H1 (cell line): Measurements from ENCODE around the gene BAG1. TPM values are rescaled to one million over a fixed set of nuclear protein-coding genes. Genes with fewer than 3 reads are reported as not detected.

Experiments used
- CTCF ChIA-PET: fragments of 300-600 bp; sonication (Branson Sonifier 250); formaldehyde crosslinking; loops from one replicate; lab custom pipeline; 2021; ENCODE audit not compliant: partially characterized antibody; lab: Charles Lee
- POLR2A ChIA-PET: fragments of 300-600 bp; sonication (Branson Sonifier 250); formaldehyde crosslinking; loops from one replicate; lab custom pipeline; 2021; ENCODE audit warnings: inconsistent platforms; ENCODE audit not compliant: partially characterized antibody; lab: Charles Lee
- DNase-seq, 2 experiments: peaks; one replicate each; pipeline versions ENCODE4 v3.0.0 to v3.0.0-alpha.2; 2010 to 2022; ENCODE audit warnings: low spot score in 2 of 2, low read depth in 1 of 2, mixed read lengths in 1 of 2
- FAIRE-seq: peaks from 2 replicates; lab custom pipeline; 2011; peaks lifted over from hg19 to GRCh38; lab: Jason Lieb, UNC
- H2AFZ ChIP-seq: 2 replicates; pipeline ENCODE4 v1.8.1; 2012; ENCODE audit warnings: low read length, inconsistent platforms
- H2AK5ac ChIP-seq: 2 replicates; pipeline ENCODE4 v1.6.1; 2013; ENCODE audit warnings: low read depth, low read length
- H2BK120ac ChIP-seq: replicated peaks from 2 replicates; pipeline ENCODE3; 2013; ENCODE audit warnings: low read depth, low read length, inconsistent platforms
- H2BK12ac ChIP-seq: 2 replicates; pipeline ENCODE4 v1.6.1; 2013; ENCODE audit warnings: low read depth, low read length
- H2BK15ac ChIP-seq: 2 replicates; pipeline ENCODE4 v1.6.1; 2013; ENCODE audit warnings: low read length
- H2BK20ac ChIP-seq: 2 replicates; pipeline ENCODE4 v1.6.1; 2013; ENCODE audit warnings: low read length
- H2BK5ac ChIP-seq: 2 replicates; pipeline ENCODE4 v1.6.1; 2013; ENCODE audit warnings: low read depth, low read length
- H3K14ac ChIP-seq: 2 replicates; pipeline ENCODE4 v1.6.1; 2013; ENCODE audit warnings: inconsistent platforms; ENCODE audit not compliant: insufficient read length
- H3K18ac ChIP-seq: 2 replicates; pipeline ENCODE4 v1.6.1; 2013; ENCODE audit warnings: low read length; ENCODE audit errors: extremely low read depth
- H3K23ac ChIP-seq: 2 replicates; pipeline ENCODE4 v1.6.1; 2013; ENCODE audit warnings: inconsistent platforms; ENCODE audit not compliant: insufficient read length
- H3K23me2 ChIP-seq: 2 replicates; pipeline ENCODE4 v1.6.1; 2013; ENCODE audit warnings: low read depth, low read length
- H3K27ac ChIP-seq: 2 replicates; pipeline ENCODE4 v1.6.1; 2011; ENCODE audit warnings: low read depth, low read length, inconsistent platforms
- H3K27me3 ChIP-seq, 4 experiments: replicated peaks in 1 of 4; 1 replicate in 1 of 4; 2 replicates in 3 of 4; pipeline versions ENCODE4 v1.6.1 to v1.8.1; 2011 to 2013; ENCODE audit warnings: low read length in 3 of 4, mild to moderate bottlenecking in 3 of 4, inconsistent platforms in 2 of 4, mixed read lengths in 2 of 4, moderate library complexity in 1 of 4; ENCODE audit not compliant: control insufficient read depth in 3 of 4, insufficient read depth in 3 of 4; ENCODE audit errors: extremely low read depth in 1 of 4
- H3K36me3 ChIP-seq, 4 experiments: 2 replicates each; pipeline versions ENCODE4 v1.6.1 to v1.8.1; 2011 to 2013; ENCODE audit warnings: mild to moderate bottlenecking in 4 of 4, low read length in 3 of 4, moderate library complexity in 2 of 4, control low read depth in 1 of 4, inconsistent platforms in 1 of 4; ENCODE audit not compliant: insufficient read depth in 4 of 4, control insufficient read depth in 2 of 4
- H3K4ac ChIP-seq: replicated peaks from 2 replicates; pipeline ENCODE3; 2013; ENCODE audit warnings: low read length, low read depth, mixed read lengths, inconsistent platforms; ENCODE audit not compliant: insufficient read length
- H3K4me1 ChIP-seq, 4 experiments: replicated peaks in 1 of 4; 1 replicate in 1 of 4; 2 replicates in 3 of 4; pipeline versions ENCODE4 v1.6.1 to v1.8.1; 2011 to 2013; ENCODE audit warnings: low read length in 3 of 4, inconsistent platforms in 2 of 4, mixed read lengths in 1 of 4; ENCODE audit not compliant: insufficient read depth in 4 of 4, control insufficient read depth in 3 of 4
- H3K4me2 ChIP-seq, 2 experiments: 2 replicates each; pipeline versions ENCODE4 v1.6.1 to v1.8.1; 2011 to 2013; ENCODE audit warnings: low read depth in 2 of 2, low read length in 2 of 2, control low read depth in 1 of 2, inconsistent platforms in 1 of 2, mild to moderate bottlenecking in 1 of 2; ENCODE audit not compliant: insufficient read depth in 1 of 2
- H3K4me3 ChIP-seq, 4 experiments: fragments of 200-600, 300-600 bp in 1 of 4; sonication (generic), shearing (Covaris generic), sonication (Bioruptor Twin) in 1 of 4; 2 replicates each; pipeline versions ENCODE4 v1.5.1 to v1.8.1; 2011 to 2016; ENCODE audit warnings: low read length in 4 of 4, low read depth in 3 of 4, control low read depth in 2 of 4, inconsistent platforms in 2 of 4, mild to moderate bottlenecking in 2 of 4, mixed read lengths in 1 of 4, moderate library complexity in 1 of 4; ENCODE audit not compliant: insufficient read depth in 2 of 4; ENCODE audit errors: extremely low read depth in 1 of 4
- H3K56ac ChIP-seq: replicated peaks from 2 replicates; pipeline ENCODE3; 2013; ENCODE audit warnings: low read depth, mild to moderate bottlenecking, mixed read lengths, low read length, inconsistent platforms; ENCODE audit not compliant: insufficient read length
- H3K79me1 ChIP-seq: 2 replicates; pipeline ENCODE4 v1.6.1; 2013; ENCODE audit warnings: low read depth, low read length, control low read depth
- H3K79me2 ChIP-seq, 2 experiments: 2 replicates each; pipeline versions ENCODE4 v1.6.1 to v1.8.1; 2012 to 2013; ENCODE audit warnings: low read length in 2 of 2, mild to moderate bottlenecking in 2 of 2, inconsistent platforms in 1 of 2; ENCODE audit not compliant: insufficient read depth in 2 of 2, control insufficient read depth in 1 of 2
- H3K9ac ChIP-seq, 4 experiments: replicated peaks in 1 of 4; 1 replicate in 1 of 4; 2 replicates in 3 of 4; pipeline versions ENCODE4 v1.6.1 to v1.8.1; 2011 to 2013; ENCODE audit warnings: low read depth in 3 of 4, low read length in 3 of 4, control low read depth in 2 of 4, mild to moderate bottlenecking in 2 of 4, moderate library complexity in 2 of 4, inconsistent platforms in 1 of 4; ENCODE audit errors: extremely low read depth in 1 of 4
- H3K9me3 ChIP-seq, 2 experiments: 2 replicates each; pipeline versions ENCODE4 v1.6.1 to v1.8.1; 2012 to 2013; ENCODE audit warnings: mild to moderate bottlenecking in 2 of 2, moderate library complexity in 2 of 2, control low read depth in 1 of 2, inconsistent platforms in 1 of 2, low read depth in 1 of 2, low read length in 1 of 2, mixed read lengths in 1 of 2; ENCODE audit not compliant: insufficient read depth in 2 of 2
- H4K20me1 ChIP-seq, 2 experiments: replicated peaks in 1 of 2; 2 replicates each; pipeline versions ENCODE3 to v1.8.1; 2011 to 2013; ENCODE audit warnings: inconsistent platforms in 2 of 2, low read length in 2 of 2, mild to moderate bottlenecking in 1 of 2; ENCODE audit not compliant: insufficient read depth in 2 of 2, control insufficient read depth in 1 of 2
- H4K5ac ChIP-seq: 2 replicates; pipeline ENCODE4 v1.6.1; 2013; ENCODE audit warnings: low read length, low read depth, mixed read lengths, inconsistent platforms; ENCODE audit not compliant: insufficient read length
- H4K8ac ChIP-seq: 2 replicates; pipeline ENCODE4 v1.8.0; 2013; ENCODE audit warnings: mild to moderate bottlenecking, moderate library complexity, low read length, inconsistent platforms; ENCODE audit not compliant: insufficient read depth; ENCODE audit errors: extremely low read depth
- H4K91ac ChIP-seq: replicated peaks from 2 replicates; pipeline ENCODE3; 2013; ENCODE audit warnings: low read length, mixed read lengths, inconsistent platforms; ENCODE audit not compliant: insufficient read length
- BCL11A ChIP-seq, 2 experiments: IDR thresholded peaks; one replicate each; pipeline ENCODE4 v1.6.1; 2011; ENCODE audit warnings: low read depth in 2 of 2, low read length in 2 of 2, mild to moderate bottlenecking in 2 of 2
- CBX5 ChIP-seq: fragments of 300-800, 300-1000 bp; sonication (generic); IDR thresholded peaks from 2 replicates; pipeline ENCODE4 v1.7.1; 2016; ENCODE audit warnings: antibody characterized with exemption, low read length, low read depth
- CEBPB ChIP-seq: IDR thresholded peaks from 2 replicates; pipeline ENCODE4 v1.6.1; 2012; ENCODE audit warnings: low read depth, low read length
- HDAC6 ChIP-seq: IDR thresholded peaks from one replicate; pipeline ENCODE4 v1.7.1; 2012; ENCODE audit warnings: low read depth, mild to moderate bottlenecking, inconsistent platforms, low read length, moderate library complexity
- POU5F1 ChIP-seq: IDR thresholded peaks from 2 replicates; pipeline ENCODE4 v1.6.1; 2011; ENCODE audit warnings: low read depth, mild to moderate bottlenecking, low read length, moderate library complexity
- RNF2 ChIP-seq: fragments of 200-900, 300-1000 bp; sonication (generic); IDR thresholded peaks from 2 replicates; pipeline ENCODE4 v1.7.1; 2016; ENCODE audit warnings: borderline replicate concordance, low read depth, mild to moderate bottlenecking, antibody characterized with exemption, low read length; ENCODE audit not compliant: poor library complexity, severe bottlenecking; ENCODE audit errors: missing control alignments
- SAP30 ChIP-seq: fragments of 300-600 bp; sonication (generic); IDR thresholded peaks from 2 replicates; pipeline ENCODE4 v1.7.1; 2012; ENCODE audit warnings: low read length, moderate library complexity, mild to moderate bottlenecking, inconsistent platforms; ENCODE audit not compliant: insufficient read depth, insufficient replicate concordance
- SIN3A ChIP-seq, 2 experiments: IDR thresholded peaks in 1 of 2; conservative IDR thresholded peaks in 1 of 2; 2 replicates each; pipeline ENCODE4 v1.6.1; 2011 to 2012; ENCODE audit warnings: low read length in 2 of 2, improper control_type of control experiment in 1 of 2, low read depth in 1 of 2, mild to moderate bottlenecking in 1 of 2
- SRF ChIP-seq: IDR thresholded peaks from 2 replicates; pipeline ENCODE4 v1.6.1; 2011; ENCODE audit warnings: mild to moderate bottlenecking, low read depth, low read length, moderate library complexity
- SUZ12 ChIP-seq: fragments of 200-600 bp; sonication (generic); IDR thresholded peaks from 2 replicates; pipeline ENCODE4 v1.6.1; 2012; ENCODE audit warnings: mild to moderate bottlenecking, inconsistent platforms, low read length, moderate library complexity, mixed read lengths
- WGBS, 2 experiments: shearing (Covaris generic) in 1 of 2; methylation state at CpG; one replicate each; pipeline versions ENCODE4 v1.1.6 to v1.1.7; 2013 to 2015; ENCODE audit warnings: low lambda C conversion rate in 2 of 2, mixed read lengths in 2 of 2, inconsistent platforms in 1 of 2, low coverage in 1 of 2, missing lambda C conversion rate in 1 of 2; ENCODE audit not compliant: insufficient replicate concordance in 2 of 2, insufficient coverage in 1 of 2, insufficient read length in 1 of 2; ENCODE audit errors: extremely low coverage in 1 of 2, missing lambda C conversion rate in 1 of 2; 5-methylcytosine and 5-hydroxymethylcytosine counted together
- polyA plus RNA-seq, 7 experiments: library from polyadenylated mRNA; depleted of rRNA in 3 of 7; stranded (reverse) in 5 of 7; unstranded in 2 of 7; fragments of >200 nt in 5 of 7; fragments of 200-250 nt in 2 of 7; gene quantifications; 1 replicate in 5 of 7; 2 replicates in 1 of 7; 4 replicates in 1 of 7; pipeline versions ENCODE4 v1.2.1 to v1.2.3, GENCODE V29; 2011 to 2013; ENCODE audit warnings: missing spikeins in 2 of 7, mixed read lengths in 2 of 7
- total RNA-seq: library from RNA; stranded (reverse); fragmentation: NEBNext Ultra II Directional; extraction: Animal tissue kit (Norgen Biotek cat#: 25700); gene quantifications from 2 replicates; pipeline ENCODE4 v1.2.1, GENCODE V29; 2021

BAG1 gene
- total and polyA plus RNA-seq, 2 of the 8 experiments (the other 6 are each of a cell fraction or from before 2014, with no cell fraction given) = 14.7 to 59.8 TPM

GRCh38 chr9:33263131-33264002 lies 1.1 kb downstream of the BAG1 start:
- H3K27ac ChIP-seq = peak overlapping the region; percentile 31
- H3K23me2 ChIP-seq = peaks cover 13% of the 10 kb centered on the region
- peak overlapping the region; percentile 70 to 89 (median 86) for H3K9ac ChIP-seq
- no peak overlapping the region for H2BK120ac ChIP-seq
- H2BK12ac ChIP-seq = peak overlapping the region; percentile 55; the same call in 1 of the 2 replicates
- 0 out of 2 replicates have a peak, but pooled peaks cover 4% of the 10 kb centered on the region for H3K79me1 ChIP-seq
- H2AK5ac ChIP-seq = peak overlapping the region; percentile 29; the same call in 1 of the 2 replicates
- peak overlapping the region; percentile 67 for H3K18ac ChIP-seq
- DNase-seq (no peak), FAIRE-seq (no peak)
- no peaks in the 10 kb centered on the region for H4K20me1 ChIP-seq
- peak overlapping the region; percentile 93; the same call in 1 of the 2 replicates for H4K8ac ChIP-seq
- peak overlapping the region; percentile 82 to 91 for H3K4me2 ChIP-seq
- no peak overlapping the region for H2BK20ac ChIP-seq
- peaks cover 20 to 46% (median 37%) of the 10 kb centered on the region in 4 experiments for H3K36me3 ChIP-seq
- H4K5ac ChIP-seq = peak overlapping the region; percentile 9
- H3K14ac ChIP-seq = no peak overlapping the region
- peak overlapping the region; percentile 86 to 99 (median 96) for H3K4me3 ChIP-seq
- ChIA-PET POLR2A (interaction anchor here (0.8 to 3.8 kb wide), 10 partner anchors 9 to 238 kb away, joined by 3 to 29 read pairs (median 5); partner anchors contain the start of genes DNAJA1 and NFX1), CTCF (interaction anchor here (0.7 to 1.4 kb wide), 3 partner anchors 15 to 37 kb away, joined by 3 to 4 read pairs (median 3); no protein-coding TSS in a partner anchor)
- H3K4me1 ChIP-seq = peaks cover 0 to 2% (median 2%) of the 10 kb centered on the region in 4 experiments; a peak in 2 of 7 replicates
- peak overlapping the region; percentile 60 for H2AFZ ChIP-seq
- H2BK5ac ChIP-seq = peak overlapping the region; percentile 67; the same call in 1 of the 2 replicates
- peak overlapping the region; percentile 36 for H4K91ac ChIP-seq
- H3K9me3 ChIP-seq = no peaks in the 10 kb centered on the region
- H3K4ac ChIP-seq = peak overlapping the region; percentile 66
- no peak overlapping the region for H3K56ac ChIP-seq
- H3K23ac ChIP-seq = no peak overlapping the region
- peaks cover 10 to 31% of the 10 kb centered on the region in 2 experiments for H3K79me2 ChIP-seq
- no peak overlapping the region for H2BK15ac ChIP-seq
- no peaks in the 10 kb centered on the region for H3K27me3 ChIP-seq
- WGBS, 2 experiments = 13% methylated on average over 25 of the region's 25 CpGs; no CpG with 5 or more reads in 1 of the 2 experiments
- TF ChIP-seq POU5F1 (no peak), SRF (no peak), CBX5 (no peak), SAP30 (no peak), SIN3A (conservative IDR thresholded peaks at IDR 0.05 in 1 of 2, IDR thresholded peaks at IDR 0.05 in 1 of 2; ENCODE audit: low read depth in 1 of 2, low read length in 2 of 2) (peak in 1 of 2 experiments; percentile 21; a peak in 1 of 4 replicates), CEBPB (no peak), RNF2 (no peak), SUZ12 (no peak), HDAC6 (no peak), BCL11A (IDR thresholded peaks at IDR 0.05; ENCODE audit: low read depth in 2 of 2, low read length in 2 of 2) (no peak)
